Transverse colon (tissue), 4 donors: ENCODE results near the gene NDUFAF2. TPM values are rescaled to one million over a fixed set of nuclear protein-coding genes. Genes with fewer than 3 reads are reported as not detected.

Experiments used
- DNase-seq: peaks from one replicate; pipeline ENCODE4 v3.0.0-alpha.2; 2019
- H3K27ac ChIP-seq, 4 donors: fragments of 200-600 bp; sonication (generic); 2 replicates each; pipeline ENCODE4 v1.5.1; 2016 to 2018; ENCODE audit warnings: inconsistent platforms in 4 of 4
- H3K27me3 ChIP-seq: fragments of 200-600 bp; sonication (generic); 2 replicates; pipeline ENCODE4 v1.5.1; 2017; ENCODE audit warnings: inconsistent platforms
- H3K36me3 ChIP-seq, 4 donors: fragments of 200-600 bp; sonication (generic); 2 replicates each; pipeline ENCODE4 v1.5.1; 2017 to 2019; ENCODE audit warnings: inconsistent platforms in 4 of 4
- H3K4me1 ChIP-seq, 4 donors: fragments of 200-600 bp; sonication (generic); 2 replicates each; pipeline ENCODE4 v1.5.1; 2017 to 2020; ENCODE audit warnings: inconsistent platforms in 4 of 4
- H3K4me3 ChIP-seq, 4 donors: fragments of 200-600 bp; sonication (generic); 1 replicate in 1 of 4; 2 replicates in 3 of 4; pipeline versions ENCODE4 v1.5.1 to v1.6.1; 2017 to 2019; ENCODE audit warnings: inconsistent platforms in 4 of 4
- H3K9me3 ChIP-seq, 2 donors: fragments of 200-600 bp; sonication (generic); 2 replicates each; pipeline ENCODE4 v1.5.1; 2017 to 2019; ENCODE audit warnings: inconsistent platforms in 2 of 2
- CTCF ChIP-seq, 5 experiments: fragments of 200-600 bp in 3 of 5; fragments of 450-650 bp in 2 of 5; sonication (generic) in 3 of 5; IDR thresholded peaks; 1 replicate in 2 of 5; 2 replicates in 3 of 5; pipeline ENCODE4 v1.5.1; 2016 to 2017; ENCODE audit warnings: antibody characterized with exemption in 5 of 5, inconsistent platforms in 3 of 5, mild to moderate bottlenecking in 2 of 5, moderate library complexity in 1 of 5
- EP300 ChIP-seq: sonication (generic); formaldehyde crosslinking; IDR thresholded peaks from one replicate; pipeline ENCODE4 v1.6.1; 2017; ENCODE audit warnings: antibody characterized with exemption, low read depth
- POLR2A ChIP-seq: fragments of 450-650 bp; IDR thresholded peaks from one replicate; pipeline ENCODE4 v1.6.1; 2016; ENCODE audit warnings: antibody characterized with exemption, mild to moderate bottlenecking, moderate library complexity
- POLR2AphosphoS5 ChIP-seq, 3 donors: sonication (generic); formaldehyde crosslinking; IDR thresholded peaks; one replicate each; pipeline ENCODE4 v1.6.1; 2016; ENCODE audit warnings: antibody characterized with exemption in 3 of 3
- WGBS, 2 donors: methylation state at CpG; one replicate each; pipeline ENCODE4 v1.1.5; 2018; ENCODE audit warnings: low coverage in 1 of 2; 5-methylcytosine and 5-hydroxymethylcytosine counted together
- in situ Hi-C, 4 donors: fragments of 200-750 bp; cut with MboI; loops; one replicate each; pipeline versions ENCODE4 v1.15.0 to v1.15.1; 2017; ENCODE audit warnings: low sequenced_read_pairs in 3 of 4, low pct_ligation_motif_present in 1 of 4, low pct_unique_long_range_greater_than_20kb in 1 of 4
- intact Hi-C: fragments of 100-400 bp; cut with DNase I; formaldehyde crosslinking; loops from one replicate; pipeline ENCODE4 v1.15.1; 2023; ENCODE audit warnings: low total_unique reads
- total RNA-seq, 4 donors: library from RNA; depleted of rRNA; stranded (reverse); fragments of >200 nt; gene quantifications; one replicate each; pipeline ENCODE4 v1.1.0, GENCODE V29; 2016

Gene NDUFAF2
- total RNA-seq, 4 donors from 2014 or later = 8.2 to 26.5 (median 10.5) TPM

- Histone ChIP-seq H3K27ac (no peak overlapping the region), H3K27me3 (no peaks in the 10 kb centered on the region), H3K4me3 (no peak overlapping the region), H3K9me3 (no peaks in the 10 kb centered on the region), H3K36me3 (no peaks in the 10 kb centered on the region), H3K4me1 (peaks cover 0 to 7% (median 6%) of the 10 kb centered on the region in 4 donors)
- TF ChIP-seq CTCF (IDR thresholded peaks at IDR 0.05) (no peak), EP300 (no peak), POLR2A (no peak), POLR2AphosphoS5 (IDR thresholded peaks at IDR 0.05) (no peak)
- intact Hi-C loops (no loop called here), in situ Hi-C loops (no loop called here)
- WGBS, 2 donors = 83 to 88% methylated on average over 1 of the region's 1 CpG
- DNase-seq = no peak
Measured at GRCh38 chr5:61119066-61119465, 174.1 kb downstream of the NDUFAF2 start.

- Histone ChIP-seq H3K36me3 (no peaks in the 10 kb centered on the region), H3K4me3 (no peak overlapping the region), H3K4me1 (peaks cover 0 to 7% (median 6%) of the 10 kb centered on the region in 4 donors), H3K9me3 (no peaks in the 10 kb centered on the region), H3K27me3 (no peaks in the 10 kb centered on the region), H3K27ac (no peak overlapping the region)
- WGBS, 2 donors = 67 to 75% methylated on average over 1 of the region's 1 CpG
- in situ Hi-C loops = no loop called here
- intact Hi-C loops = no loop called here
- no peak for TF ChIP-seq CTCF (IDR thresholded peaks at IDR 0.05)
- TF ChIP-seq POLR2A = no peak
- DNase-seq = no peak
Measured at GRCh38 chr5:61120534-61120933, 175.5 kb downstream of the NDUFAF2 start.

- peak in 2 of 3 donors; percentile 23 to 57 for TF ChIP-seq POLR2AphosphoS5 (IDR thresholded peaks at IDR 0.05)
- no peak for TF ChIP-seq EP300
- in situ Hi-C loops (no loop called here), intact Hi-C loops (no loop called here)
- Histone ChIP-seq H3K9me3 (no peaks in the 10 kb centered on the region), H3K4me3 (peak overlapping the region in 1 of 4 donors; percentile 2), H3K36me3 (no peaks in the 10 kb centered on the region), H3K27ac (peak overlapping the region; percentile 56 to 75 (median 64)), H3K27me3 (no peaks in the 10 kb centered on the region), H3K4me1 (peaks cover 0 to 7% (median 6%) of the 10 kb centered on the region in 4 donors)
- 76 to 88% methylated on average over 3 to 4 of the region's 4 CpGs for WGBS, 2 donors
- peak; percentile 27 for DNase-seq
Measured at GRCh38 chr5:61123145-61123544, 178.1 kb downstream of the NDUFAF2 start.

GRCh38 chr5:61130289-61130688, 185.3 kb downstream of the NDUFAF2 start:
- Histone ChIP-seq H3K4me3 (no peak overlapping the region), H3K27me3 (no peaks in the 10 kb centered on the region), H3K9me3 (no peaks in the 10 kb centered on the region), H3K27ac (no peak overlapping the region), H3K36me3 (no peaks in the 10 kb centered on the region), H3K4me1 (peaks cover 0 to 4% (median 0%) of the 10 kb centered on the region in 4 donors)
- no peak for TF ChIP-seq EP300
- intact Hi-C loops (no loop called here), in situ Hi-C loops (no loop called here)
- WGBS, 2 donors = 90 to 97% methylated on average over 2 of the region's 2 CpGs
- no peak for DNase-seq

- DNase-seq = no peak
Measured at GRCh38 chr5:61132559-61132958, 187.6 kb downstream of the NDUFAF2 start.

More at GRCh38 chr5:61132559-61132958, 187.6 kb downstream of the NDUFAF2 start:
- Histone ChIP-seq H3K4me1 (peaks cover 0 to 4% (median 0%) of the 10 kb centered on the region in 4 donors), H3K9me3 (no peaks in the 10 kb centered on the region), H3K36me3 (no peaks in the 10 kb centered on the region), H3K27ac (no peak overlapping the region), H3K27me3 (no peaks in the 10 kb centered on the region), H3K4me3 (no peak overlapping the region)
- peak in 3 of 5 experiments; percentile 25 to 29 (median 26) for TF ChIP-seq CTCF (IDR thresholded peaks at IDR 0.05)
- TF ChIP-seq POLR2AphosphoS5 (IDR thresholded peaks at IDR 0.05) = no peak
- intact Hi-C loops (no loop called here), in situ Hi-C loops (no loop called here)
- WGBS, 2 donors = 46 to 75% methylated on average over 1 of the region's 1 CpG
